MM.1S (cell line): ENCODE results near the gene SLIT2.

Source experiments
- DNase-seq: peaks from one replicate; pipeline ENCODE4 v3.0.0-alpha.2; 2015
- H2AFZ ChIP-seq: fragments of 300-600 bp; sonication (generic); 2 replicates; pipeline ENCODE4 v1.6.0; 2016; ENCODE audit warnings: antibody characterized with exemption, low read length
- H3F3A ChIP-seq: fragments of 300-600 bp; sonication (generic); 2 replicates; pipeline ENCODE4 v1.6.1; 2016; ENCODE audit warnings: mild to moderate bottlenecking, antibody characterized with exemption, low read length, moderate library complexity, mixed read lengths; ENCODE audit not compliant: insufficient read depth
- H3K27ac ChIP-seq: fragments of 300-600 bp; sonication (generic); 2 replicates; pipeline ENCODE4 v1.5.1; 2016; ENCODE audit warnings: mild to moderate bottlenecking, low read length
- H3K27me3 ChIP-seq: fragments of 300-600 bp; sonication (generic); replicated peaks from 2 replicates; pipeline ENCODE4 v1.6.0; 2016; ENCODE audit warnings: low read length; ENCODE audit not compliant: insufficient read depth
- H3K36me3 ChIP-seq: fragments of 300-600 bp; sonication (generic); replicated peaks from 2 replicates; pipeline ENCODE4 v1.6.1; 2016; ENCODE audit warnings: mild to moderate bottlenecking, low read length, mixed read lengths; ENCODE audit not compliant: insufficient read depth
- H3K4me1 ChIP-seq: fragments of 300-600 bp; sonication (generic); 2 replicates; pipeline ENCODE4 v1.6.1; 2016; ENCODE audit warnings: low read length, mixed read lengths
- H3K4me2 ChIP-seq: fragments of 300-600 bp; sonication (generic); 2 replicates; pipeline ENCODE4 v1.6.0; 2016; ENCODE audit warnings: low read depth, low read length
- H3K4me3 ChIP-seq: fragments of 300-600 bp; sonication (generic); 2 replicates; pipeline ENCODE4 v1.5.1; 2016; ENCODE audit warnings: low read length, mixed read lengths
- H3K79me2 ChIP-seq: fragments of 300-600 bp; sonication (generic); 2 replicates; pipeline ENCODE4 v1.6.1; 2016; ENCODE audit warnings: mixed run types, low read length, mixed read lengths
- H3K9ac ChIP-seq: fragments of 300-600 bp; sonication (generic); 2 replicates; pipeline ENCODE4 v1.6.1; 2016; ENCODE audit warnings: low read length, mixed read lengths
- H3K9me2 ChIP-seq: fragments of 300-600 bp; sonication (generic); replicated peaks from 2 replicates; pipeline ENCODE4 v1.6.1; 2016; ENCODE audit warnings: mild to moderate bottlenecking, low read length, mixed read lengths; ENCODE audit not compliant: insufficient read depth
- H3K9me3 ChIP-seq: fragments of 300-600 bp; sonication (generic); replicated peaks from 2 replicates; pipeline ENCODE4 v1.6.1; 2016; ENCODE audit warnings: mild to moderate bottlenecking, low read length, mixed read lengths; ENCODE audit not compliant: insufficient read depth
- H4K20me1 ChIP-seq: fragments of 300-600 bp; sonication (generic); 2 replicates; pipeline ENCODE4 v1.6.1; 2016; ENCODE audit warnings: mild to moderate bottlenecking, low read length, moderate library complexity, mixed read lengths; ENCODE audit not compliant: insufficient read depth
- EZH2 ChIP-seq: fragments of 300-600 bp; sonication (generic); optimal IDR thresholded peaks from 2 replicates; pipeline ENCODE3; 2017; ENCODE audit warnings: low read depth, mild to moderate bottlenecking, antibody characterized with exemption, low read length, mixed read lengths
- EZH2phosphoT487 ChIP-seq: fragments of 300-600 bp; sonication (generic); IDR thresholded peaks from 2 replicates; pipeline ENCODE4 v1.6.1; 2018; ENCODE audit warnings: antibody characterized with exemption, low read length
- TF ChIP-seq, protein P1 (sequence below): fragments of 300-600 bp; sonication (generic); IDR thresholded peaks from 2 replicates; pipeline ENCODE4 v1.5.1; 2016; ENCODE audit warnings: antibody characterized with exemption, low read length, mixed read lengths

The SLIT2 gene

GRCh38 chr4:20288047-20288650 lies 36.4 kb downstream of the SLIT2 start:
- H4K20me1 ChIP-seq = no peaks in the 10 kb centered on the region
- no peaks in the 10 kb centered on the region for H3K36me3 ChIP-seq
- DNase-seq = no peak
- no peak overlapping the region for H2AFZ ChIP-seq
- no peaks in the 10 kb centered on the region for H3F3A ChIP-seq
- no peak overlapping the region for H3K9ac ChIP-seq
- H3K79me2 ChIP-seq = no peaks in the 10 kb centered on the region
- H3K9me2 ChIP-seq = no peaks in the 10 kb centered on the region
- TF ChIP-seq, protein P1, sequence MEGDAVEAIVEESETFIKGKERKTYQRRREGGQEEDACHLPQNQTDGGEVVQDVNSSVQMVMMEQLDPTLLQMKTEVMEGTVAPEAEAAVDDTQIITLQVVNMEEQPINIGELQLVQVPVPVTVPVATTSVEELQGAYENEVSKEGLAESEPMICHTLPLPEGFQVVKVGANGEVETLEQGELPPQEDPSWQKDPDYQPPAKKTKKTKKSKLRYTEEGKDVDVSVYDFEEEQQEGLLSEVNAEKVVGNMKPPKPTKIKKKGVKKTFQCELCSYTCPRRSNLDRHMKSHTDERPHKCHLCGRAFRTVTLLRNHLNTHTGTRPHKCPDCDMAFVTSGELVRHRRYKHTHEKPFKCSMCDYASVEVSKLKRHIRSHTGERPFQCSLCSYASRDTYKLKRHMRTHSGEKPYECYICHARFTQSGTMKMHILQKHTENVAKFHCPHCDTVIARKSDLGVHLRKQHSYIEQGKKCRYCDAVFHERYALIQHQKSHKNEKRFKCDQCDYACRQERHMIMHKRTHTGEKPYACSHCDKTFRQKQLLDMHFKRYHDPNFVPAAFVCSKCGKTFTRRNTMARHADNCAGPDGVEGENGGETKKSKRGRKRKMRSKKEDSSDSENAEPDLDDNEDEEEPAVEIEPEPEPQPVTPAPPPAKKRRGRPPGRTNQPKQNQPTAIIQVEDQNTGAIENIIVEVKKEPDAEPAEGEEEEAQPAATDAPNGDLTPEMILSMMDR = no peak
- TF ChIP-seq EZH2phosphoT487 (no peak), EZH2 (no peak)
- no peaks in the 10 kb centered on the region for H3K9me3 ChIP-seq
- no peaks in the 10 kb centered on the region for H3K4me1 ChIP-seq
- H3K4me2 ChIP-seq = no peak overlapping the region
- H3K4me3 ChIP-seq = no peak overlapping the region
- H3K27ac ChIP-seq = no peak overlapping the region
- no peaks in the 10 kb centered on the region for H3K27me3 ChIP-seq

DNA sequence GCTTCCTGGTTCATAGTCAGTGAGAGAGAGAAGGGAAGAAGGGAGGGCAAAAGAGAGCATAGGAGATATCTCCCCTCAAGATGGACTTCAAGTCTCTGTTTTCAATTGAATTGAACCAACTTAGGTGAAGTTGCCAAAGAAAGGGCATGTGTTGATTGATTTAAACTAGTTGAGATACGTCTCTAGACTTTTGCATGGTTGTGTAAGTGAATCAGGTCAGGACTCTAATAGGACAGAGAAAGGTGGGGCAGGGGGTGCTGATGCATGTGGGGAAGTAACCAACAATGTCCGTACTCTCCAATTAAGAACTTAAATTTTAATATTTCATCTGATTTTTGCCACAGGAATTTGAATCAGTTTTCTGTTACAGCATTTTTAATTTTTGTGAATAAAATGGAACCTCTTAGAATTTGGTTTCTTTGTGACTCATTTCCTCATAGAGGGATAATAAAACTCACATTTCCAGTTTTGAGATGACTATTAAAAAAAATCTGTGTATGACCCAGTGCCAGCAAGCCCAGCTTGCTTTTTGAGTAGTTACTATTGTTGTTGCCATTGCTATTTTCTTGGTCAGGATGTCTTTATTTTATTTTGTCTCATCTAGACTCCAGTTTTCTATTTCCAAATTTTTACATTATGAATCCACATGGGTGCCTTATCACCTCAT lies 37.3 kb downstream of the SLIT2 start:
- H2AFZ ChIP-seq = no peak overlapping the region
- H3F3A ChIP-seq = no peaks in the 10 kb centered on the region
- H3K4me3 ChIP-seq = no peak overlapping the region
- H3K4me1 ChIP-seq = no peaks in the 10 kb centered on the region
- no peak overlapping the region for H3K9ac ChIP-seq
- H3K36me3 ChIP-seq = no peaks in the 10 kb centered on the region
- no peak overlapping the region for H3K4me2 ChIP-seq
- H3K27me3 ChIP-seq = no peaks in the 10 kb centered on the region
- H3K9me3 ChIP-seq = no peaks in the 10 kb centered on the region
- no peaks in the 10 kb centered on the region for H3K9me2 ChIP-seq
- DNase-seq = no peak
- H3K27ac ChIP-seq = no peak overlapping the region
- TF ChIP-seq, protein P1 = no peak
- TF ChIP-seq EZH2 = no peak
- TF ChIP-seq EZH2phosphoT487 = no peak
- H3K79me2 ChIP-seq = no peaks in the 10 kb centered on the region
- H4K20me1 ChIP-seq = no peaks in the 10 kb centered on the region

DNA sequence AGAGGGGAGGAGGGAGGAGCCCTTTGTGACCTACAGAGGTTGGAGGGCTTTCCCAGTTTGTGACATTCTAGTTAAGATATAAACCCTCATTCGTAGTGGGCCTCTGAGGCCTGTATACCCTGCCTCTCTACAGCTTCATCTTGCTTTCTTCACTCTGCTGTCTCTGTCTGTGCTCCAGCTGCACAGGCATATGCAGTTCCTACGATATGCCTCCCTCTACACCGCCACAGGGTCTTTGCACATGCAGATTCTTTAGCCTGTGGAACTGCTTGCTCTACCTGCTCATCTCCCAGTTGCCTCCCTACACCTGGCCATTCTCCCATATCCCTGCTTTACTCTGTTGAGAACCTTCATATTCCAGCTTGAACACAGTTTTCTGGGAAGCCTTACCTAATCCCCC lies 38.1 kb downstream of the SLIT2 start:
- no peaks in the 10 kb centered on the region for H4K20me1 ChIP-seq
- H3K9me3 ChIP-seq = no peaks in the 10 kb centered on the region
- H3K4me1 ChIP-seq = no peaks in the 10 kb centered on the region
- H3K36me3 ChIP-seq = no peaks in the 10 kb centered on the region
- no peak overlapping the region for H3K4me2 ChIP-seq
- H2AFZ ChIP-seq = no peak overlapping the region
- H3K9me2 ChIP-seq = no peaks in the 10 kb centered on the region
- no peak overlapping the region for H3K4me3 ChIP-seq
- no peaks in the 10 kb centered on the region for H3K79me2 ChIP-seq
- no peaks in the 10 kb centered on the region for H3F3A ChIP-seq
- no peaks in the 10 kb centered on the region for H3K27me3 ChIP-seq
- TF ChIP-seq EZH2 (no peak), EZH2phosphoT487 (no peak)
- TF ChIP-seq, protein P1 = no peak
- no peak for DNase-seq
- H3K27ac ChIP-seq = no peak overlapping the region
- no peak overlapping the region for H3K9ac ChIP-seq
